Measurements from ENCODE around the gene FIGLA.

DNA sequence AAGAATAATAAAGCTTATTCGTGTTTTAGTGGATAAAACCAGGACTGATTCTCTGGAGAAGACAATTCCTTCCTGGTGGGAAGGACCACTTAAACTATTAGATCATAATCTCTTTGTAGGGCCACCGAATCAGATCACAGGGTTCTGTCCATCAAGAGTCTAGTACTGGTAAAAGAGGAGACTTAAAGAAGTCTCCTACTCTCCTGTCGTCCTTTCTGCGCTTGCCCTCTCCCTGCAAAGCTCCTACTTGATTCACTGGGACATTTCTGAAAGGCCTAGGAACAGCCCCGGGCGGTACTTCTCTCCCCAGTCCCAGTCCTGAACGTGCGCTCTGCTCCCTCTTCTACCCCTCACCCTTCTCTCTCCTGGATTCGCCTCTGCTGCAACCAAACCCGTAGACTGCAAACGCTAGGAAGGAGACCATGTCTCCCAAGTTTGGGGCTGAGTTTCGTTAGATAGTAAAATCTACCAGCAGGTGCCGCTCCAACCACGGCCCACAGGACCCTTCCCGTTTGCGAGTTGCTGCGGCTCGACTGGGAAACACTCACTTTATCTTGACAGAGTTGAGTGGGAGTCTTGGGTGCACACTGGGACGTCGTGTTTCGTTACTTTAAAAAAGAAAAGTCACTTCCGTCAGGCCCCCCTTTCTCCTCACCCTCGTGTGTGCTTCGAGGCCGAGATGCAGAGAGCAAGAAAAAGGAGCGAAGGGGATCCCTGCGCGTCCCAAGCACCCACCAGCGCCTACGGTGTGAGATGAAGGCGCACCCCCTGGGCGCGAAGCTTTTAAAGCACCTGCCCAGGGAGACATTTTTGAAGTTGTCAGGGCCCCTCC lies 923 bp downstream of the FIGLA start:
- TF ChIP-seq, protein P1, sequence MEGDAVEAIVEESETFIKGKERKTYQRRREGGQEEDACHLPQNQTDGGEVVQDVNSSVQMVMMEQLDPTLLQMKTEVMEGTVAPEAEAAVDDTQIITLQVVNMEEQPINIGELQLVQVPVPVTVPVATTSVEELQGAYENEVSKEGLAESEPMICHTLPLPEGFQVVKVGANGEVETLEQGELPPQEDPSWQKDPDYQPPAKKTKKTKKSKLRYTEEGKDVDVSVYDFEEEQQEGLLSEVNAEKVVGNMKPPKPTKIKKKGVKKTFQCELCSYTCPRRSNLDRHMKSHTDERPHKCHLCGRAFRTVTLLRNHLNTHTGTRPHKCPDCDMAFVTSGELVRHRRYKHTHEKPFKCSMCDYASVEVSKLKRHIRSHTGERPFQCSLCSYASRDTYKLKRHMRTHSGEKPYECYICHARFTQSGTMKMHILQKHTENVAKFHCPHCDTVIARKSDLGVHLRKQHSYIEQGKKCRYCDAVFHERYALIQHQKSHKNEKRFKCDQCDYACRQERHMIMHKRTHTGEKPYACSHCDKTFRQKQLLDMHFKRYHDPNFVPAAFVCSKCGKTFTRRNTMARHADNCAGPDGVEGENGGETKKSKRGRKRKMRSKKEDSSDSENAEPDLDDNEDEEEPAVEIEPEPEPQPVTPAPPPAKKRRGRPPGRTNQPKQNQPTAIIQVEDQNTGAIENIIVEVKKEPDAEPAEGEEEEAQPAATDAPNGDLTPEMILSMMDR (conservative IDR thresholded peaks at IDR 0.05 in 1 of 2, IDR thresholded peaks at IDR 0.05 in 1 of 2; ENCODE audit: low read depth in 1 of 2, low read length in 2 of 2): peak; percentile 55 to 71
- TF ChIP-seq EZH2 (IDR thresholded peaks at IDR 0.05; ENCODE audit: low read length, missing control alignments): peak; percentile 92
